Endodermal cell (in vitro differentiated cells): ENCODE data around the gene TSTD2. TPM values are rescaled to one million over a fixed set of nuclear protein-coding genes. Genes with fewer than 3 reads are reported as not detected.

Source experiments
- DNase-seq: peaks from one replicate; pipeline ENCODE4 v3.0.0-alpha.2; 2017
- H3K27ac ChIP-seq: 2 replicates; pipeline ENCODE4 v1.5.1; 2013; ENCODE audit warnings: mild to moderate bottlenecking, low read depth, low read length, moderate library complexity
- H3K27me3 ChIP-seq: 2 replicates; pipeline ENCODE4 v1.6.1; 2013; ENCODE audit warnings: mild to moderate bottlenecking, low read length, moderate library complexity; ENCODE audit not compliant: insufficient read depth, control insufficient read depth, poor library complexity, severe bottlenecking
- H3K36me3 ChIP-seq: 2 replicates; pipeline ENCODE4 v1.7.0; 2013; ENCODE audit warnings: mild to moderate bottlenecking, low read length, moderate library complexity; ENCODE audit not compliant: control insufficient read depth, insufficient read depth
- H3K4me1 ChIP-seq: one replicate; pipeline ENCODE4 v1.7.0; 2013; ENCODE audit warnings: low read length; ENCODE audit not compliant: control insufficient read depth, insufficient read depth
- H3K4me3 ChIP-seq: 2 replicates; pipeline ENCODE4 v1.5.1; 2013; ENCODE audit warnings: mild to moderate bottlenecking, low read length, moderate library complexity
- H3K9ac ChIP-seq: 2 replicates; pipeline ENCODE4 v1.6.1; 2013; ENCODE audit warnings: mild to moderate bottlenecking, low read length, moderate library complexity; ENCODE audit not compliant: poor library complexity, severe bottlenecking; ENCODE audit errors: extremely low read depth
- H3K9me3 ChIP-seq: 2 replicates; pipeline ENCODE4 v1.6.1; 2013; ENCODE audit warnings: mild to moderate bottlenecking, low read length, moderate library complexity; ENCODE audit not compliant: control insufficient read depth
- H3K27ac Mint-ChIP-seq: 2 replicates; pipeline ENCODE4 v1.8.0; 2020; ENCODE audit warnings: mixed read lengths
- H3K27me3 Mint-ChIP-seq: 2 replicates; pipeline ENCODE4 v1.8.0; 2021; ENCODE audit warnings: mild to moderate bottlenecking, mixed read lengths; ENCODE audit not compliant: insufficient read depth
- H3K36me3 Mint-ChIP-seq: 2 replicates; pipeline ENCODE4 v1.8.0; 2020; ENCODE audit warnings: low read depth, mixed read lengths
- H3K4me1 Mint-ChIP-seq: 2 replicates; pipeline ENCODE4 v1.8.0; 2020; ENCODE audit warnings: mixed read lengths
- H3K4me3 Mint-ChIP-seq: 2 replicates; pipeline ENCODE4 v1.8.0; 2020; ENCODE audit warnings: mild to moderate bottlenecking, moderate library complexity, mixed read lengths
- H3K9me3 Mint-ChIP-seq: 2 replicates; pipeline ENCODE4 v1.8.0; 2020; ENCODE audit warnings: mild to moderate bottlenecking, mixed read lengths
- CTCF ChIP-seq: fragments of 200-600 bp; sonication (generic); conservative IDR thresholded peaks from 2 replicates; pipeline ENCODE4 v1.5.0; 2021; ENCODE audit warnings: antibody characterized with exemption, mild to moderate bottlenecking
- WGBS, 2 experiments: methylation state at CpG; one replicate each; pipeline versions ENCODE4 v1.1.5 to v1.1.7; 2013; ENCODE audit warnings: missing lambda C conversion rate in 2 of 2, mixed read lengths in 1 of 2; ENCODE audit not compliant: insufficient coverage in 1 of 2, insufficient read length in 1 of 2; 5-methylcytosine and 5-hydroxymethylcytosine counted together
- total RNA-seq, 2 donors: library from RNA; stranded (reverse); fragmentation: NEBNext Ultra II Directional in 1 of 2; extraction: Animal tissue kit (Norgen Biotek cat#: 25700) in 1 of 2; gene quantifications; 2 replicates in 1 of 2; 3 replicates in 1 of 2; pipeline ENCODE4 v1.2.1, GENCODE V29; 2021

Gene TSTD2
- total RNA-seq, 2 donors from 2014 or later: 23.0 TPM

- Mint-ChIP-seq H3K4me1 (no peaks in the 10 kb centered on the region), H3K27me3 (peaks cover 4% of the 10 kb centered on the region), H3K36me3 (peaks cover 22% of the 10 kb centered on the region), H3K27ac (no peak overlapping the region), H3K4me3 (no peak overlapping the region), H3K9me3 (peaks cover 6% of the 10 kb centered on the region)
- Histone ChIP-seq H3K27me3 (no peaks in the 10 kb centered on the region), H3K9ac (no peak overlapping the region), H3K4me3 (no peak overlapping the region), H3K9me3 (no peaks in the 10 kb centered on the region), H3K36me3 (no peaks in the 10 kb centered on the region), H3K4me1 (no peaks in the 10 kb centered on the region), H3K27ac (no peak overlapping the region)
- WGBS, 2 experiments: 96 to 100% methylated on average over 3 to 6 of the region's 6 CpGs
- peak; percentile 44 for DNase-seq
- no peak for TF ChIP-seq CTCF
Observed at GRCh38 chr9:97570899-97571298, 62.3 kb downstream of the TSTD2 start.

GRCh38 chr9:97568461-97569275 is 64.5 kb downstream of the TSTD2 start:
- 93 to 94% methylated on average over 7 to 11 of the region's 11 CpGs for WGBS, 2 experiments
- Histone ChIP-seq H3K27ac (no peak overlapping the region), H3K9me3 (no peaks in the 10 kb centered on the region), H3K36me3 (no peaks in the 10 kb centered on the region), H3K9ac (no peak overlapping the region), H3K27me3 (no peaks in the 10 kb centered on the region), H3K4me1 (no peaks in the 10 kb centered on the region), H3K4me3 (no peak overlapping the region)
- DNase-seq: no peak
- Mint-ChIP-seq H3K4me3 (no peak overlapping the region), H3K4me1 (peaks cover 14% of the 10 kb centered on the region), H3K27ac (no peak overlapping the region), H3K9me3 (peaks cover 3% of the 10 kb centered on the region), H3K36me3 (peaks cover 13% of the 10 kb centered on the region), H3K27me3 (peaks cover 4% of the 10 kb centered on the region)
- no peak for TF ChIP-seq CTCF

GRCh38 chr9:97567894-97568202 is 65.3 kb downstream of the TSTD2 start:
- no peak for TF ChIP-seq CTCF
- Mint-ChIP-seq H3K27ac (no peak overlapping the region), H3K4me1 (peaks cover 14% of the 10 kb centered on the region), H3K36me3 (peaks cover 7% of the 10 kb centered on the region), H3K4me3 (no peak overlapping the region), H3K9me3 (no peaks in the 10 kb centered on the region), H3K27me3 (peaks cover 4% of the 10 kb centered on the region)
- no peaks in the 10 kb centered on the region for H3K9me3 ChIP-seq
- WGBS, 2 experiments: 85 to 86% methylated on average over 4 of the region's 4 CpGs
- DNase-seq: no peak
- no peak overlapping the region for H3K4me3 ChIP-seq
- no peaks in the 10 kb centered on the region for H3K36me3 ChIP-seq
- no peak overlapping the region for H3K9ac ChIP-seq
- no peaks in the 10 kb centered on the region for H3K4me1 ChIP-seq
- no peaks in the 10 kb centered on the region for H3K27me3 ChIP-seq
- H3K27ac ChIP-seq: no peak overlapping the region
